GM19438 (cell line): ENCODE data around the gene E2F6.

Source experiments
- ATAC-seq: cut with Tn5 transposase; IDR thresholded peaks from one replicate; pipeline ENCODE4 v1.9.1; 2021; ENCODE audit warnings: low read depth; ENCODE audit not compliant: unreplicated experiment

Gene E2F6

DNA sequence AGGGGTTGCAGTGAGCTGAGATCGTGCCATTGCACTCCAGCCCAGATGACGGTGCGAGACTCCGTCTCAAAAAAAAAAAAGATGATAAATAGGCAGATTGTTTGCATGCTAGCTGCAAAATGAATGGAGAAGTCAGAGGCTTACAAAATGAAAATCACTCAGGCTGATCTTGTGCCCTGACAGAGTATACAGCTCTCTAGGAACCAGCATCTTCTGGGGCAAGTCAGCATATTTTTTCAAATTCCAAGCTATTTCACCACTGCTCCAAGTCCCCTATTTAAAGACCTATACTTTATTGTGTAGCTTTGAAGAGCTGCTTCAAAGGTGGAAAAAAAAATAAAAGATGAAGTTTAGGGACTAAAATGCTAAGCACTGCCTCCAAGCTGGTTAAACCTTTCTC is 6.1 kb downstream of the E2F6 start:
- ATAC-seq = no peak

- ATAC-seq = no peak
These were observed 7.2 kb downstream of the E2F6 start for GRCh38 chr2:11458753-11459152.

DNA sequence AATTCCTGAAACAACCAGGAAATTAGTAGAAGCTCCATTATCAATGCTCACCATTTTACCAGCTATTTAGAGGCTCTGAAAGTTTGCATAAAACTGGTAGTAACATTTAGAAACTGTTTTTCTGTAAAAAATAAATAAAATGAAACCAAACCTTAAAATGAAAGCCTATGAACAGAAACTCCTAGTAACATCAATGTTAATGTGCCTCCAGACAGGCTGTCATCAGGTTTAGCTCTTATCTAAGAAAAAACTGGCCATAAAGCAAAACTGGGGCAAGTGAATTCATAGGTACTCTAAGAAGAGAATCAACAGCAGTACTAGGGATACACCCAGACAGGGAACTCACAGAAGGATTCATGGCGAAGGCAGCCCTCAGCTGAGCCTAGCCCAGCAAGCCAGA is 8.0 kb downstream of the E2F6 start:
- no peak for ATAC-seq

- ATAC-seq = no peak
These were observed 9.7 kb downstream of the E2F6 start for GRCh38 chr2:11456251-11456650.

GRCh38 chr2:11454824-11455223 is 11.1 kb downstream of the E2F6 start:
- no peak for ATAC-seq

- ATAC-seq = no peak
These were observed 15.2 kb downstream of the E2F6 start for GRCh38 chr2:11450791-11451190.

DNA sequence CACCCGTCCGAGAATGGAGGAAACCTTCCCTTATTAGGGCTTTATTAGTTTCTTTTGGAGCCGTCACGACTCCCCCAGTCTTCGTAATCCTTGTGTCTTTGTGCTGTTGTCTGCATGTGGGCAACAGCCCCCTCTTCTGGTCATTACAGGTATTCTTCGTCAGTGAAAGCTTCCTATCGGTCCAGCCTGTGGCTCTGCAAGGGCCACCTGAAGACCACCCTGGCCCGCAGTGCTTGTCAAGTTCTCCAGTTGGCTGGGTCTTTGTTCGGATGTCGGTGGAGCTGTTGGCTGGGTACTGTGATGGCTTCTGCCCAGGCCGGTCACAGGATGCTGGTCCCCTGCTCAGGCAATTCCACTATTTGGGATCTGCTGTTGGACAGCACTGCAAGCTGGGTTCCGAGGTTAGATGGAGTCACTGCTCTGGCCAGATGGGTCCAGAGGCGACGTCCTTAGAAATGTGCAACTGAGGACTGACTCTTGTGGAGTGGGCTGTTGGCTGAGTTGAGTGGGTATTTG is 19.2 kb downstream of the E2F6 start:
- ATAC-seq = no peak

DNA sequence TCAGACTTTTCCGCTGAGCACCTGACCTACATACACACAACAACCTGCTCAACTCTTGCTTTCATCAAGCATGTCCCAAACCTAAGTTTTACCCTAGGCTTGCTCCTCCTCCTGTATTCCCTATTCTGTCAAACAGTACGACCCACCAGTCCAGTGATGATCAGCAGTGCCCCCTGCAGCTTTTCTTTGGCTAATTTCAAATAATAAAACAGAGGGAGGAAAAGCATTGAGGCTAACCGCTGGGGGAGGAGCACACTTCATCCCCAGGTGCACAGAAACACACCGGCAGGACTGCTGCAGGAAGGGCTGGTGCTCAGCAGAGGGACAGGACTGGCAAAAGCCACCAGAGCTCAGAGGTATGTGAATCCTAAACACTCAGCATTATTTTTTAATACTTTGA is 21.2 kb downstream of the E2F6 start:
- no peak for ATAC-seq

DNA sequence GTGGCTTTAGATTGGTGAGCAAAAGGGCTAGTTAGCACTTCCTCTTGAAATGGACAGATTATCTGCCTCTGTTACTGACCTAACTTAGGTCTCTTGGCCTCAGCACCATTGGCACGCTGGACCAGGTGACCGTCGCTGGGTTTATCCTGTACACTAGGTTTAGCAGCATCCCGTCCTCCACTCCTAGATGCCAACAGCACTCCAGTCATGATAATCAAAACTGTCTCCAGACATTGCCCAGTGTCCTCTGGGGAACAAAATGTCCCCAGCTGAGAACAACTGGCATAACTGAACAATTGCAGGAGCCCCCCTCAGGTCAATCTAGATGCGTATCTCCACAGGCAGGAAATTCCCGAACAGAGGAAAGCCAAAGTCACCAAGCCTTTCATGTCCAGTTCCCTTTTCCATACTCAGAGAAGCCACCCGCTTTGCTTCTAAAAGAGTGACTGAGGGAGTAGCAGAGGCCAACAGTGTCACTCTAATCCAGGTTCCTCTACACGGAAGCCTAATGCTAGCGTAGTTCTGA is 27.3 kb downstream of the E2F6 start:
- no peak for ATAC-seq

DNA sequence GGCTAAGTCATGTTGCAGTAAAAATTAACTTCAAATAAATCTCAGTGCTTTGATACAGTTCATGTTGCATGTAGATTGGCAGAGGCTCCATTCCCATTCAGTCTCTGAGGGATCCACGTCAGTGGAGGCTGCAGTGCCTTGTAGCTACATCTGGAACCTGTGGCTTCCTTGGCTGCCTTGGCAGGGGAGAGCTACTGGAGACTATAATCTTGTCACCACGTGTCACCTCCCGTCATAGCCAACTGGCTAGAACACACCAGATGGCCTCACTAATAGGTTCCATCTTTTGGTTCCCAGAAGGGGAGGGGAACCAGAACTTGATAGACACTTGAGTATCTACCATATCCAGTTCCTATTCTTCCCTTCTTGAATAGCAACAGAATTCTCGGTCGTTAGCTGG is 28.4 kb downstream of the E2F6 start:
- no peak for ATAC-seq

DNA sequence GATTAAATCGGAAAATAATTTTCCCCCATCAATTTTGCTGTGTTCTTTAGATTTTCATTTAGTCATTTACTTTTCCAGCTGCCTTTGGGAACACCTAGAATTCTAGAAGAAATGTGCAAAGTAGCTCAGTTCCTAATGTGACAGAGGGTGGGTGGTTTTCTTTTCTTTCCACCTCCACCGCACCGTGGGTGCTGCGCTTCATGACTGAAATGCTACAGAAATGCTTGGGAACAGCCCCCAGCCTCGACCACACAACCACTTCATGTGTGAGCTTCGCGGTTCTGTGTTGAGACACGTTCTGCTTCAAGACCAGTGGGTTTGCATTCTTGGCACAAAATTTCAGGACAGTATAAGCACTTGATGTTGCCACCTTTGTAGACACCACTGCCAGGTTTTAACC is 30.9 kb downstream of the E2F6 start:
- no peak for ATAC-seq

DNA sequence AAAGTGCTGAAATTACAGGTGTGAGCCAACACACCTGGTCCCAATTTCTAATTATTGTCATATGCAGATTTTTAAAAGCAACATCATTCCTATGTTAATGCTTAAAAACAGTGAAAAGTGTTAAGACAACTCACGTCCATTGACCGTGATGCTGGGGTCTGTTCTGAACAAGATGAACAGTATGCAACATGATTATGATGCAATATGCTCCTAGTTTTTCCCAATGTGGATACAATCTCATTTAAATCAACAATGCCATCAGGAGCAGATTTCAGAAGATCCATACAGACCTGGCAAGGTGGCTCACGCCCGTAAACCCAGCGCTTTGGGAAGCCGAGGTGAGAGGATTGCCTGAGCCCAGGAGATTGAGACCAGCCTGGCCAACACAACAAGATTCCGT is 31.5 kb downstream of the E2F6 start:
- no peak for ATAC-seq

DNA sequence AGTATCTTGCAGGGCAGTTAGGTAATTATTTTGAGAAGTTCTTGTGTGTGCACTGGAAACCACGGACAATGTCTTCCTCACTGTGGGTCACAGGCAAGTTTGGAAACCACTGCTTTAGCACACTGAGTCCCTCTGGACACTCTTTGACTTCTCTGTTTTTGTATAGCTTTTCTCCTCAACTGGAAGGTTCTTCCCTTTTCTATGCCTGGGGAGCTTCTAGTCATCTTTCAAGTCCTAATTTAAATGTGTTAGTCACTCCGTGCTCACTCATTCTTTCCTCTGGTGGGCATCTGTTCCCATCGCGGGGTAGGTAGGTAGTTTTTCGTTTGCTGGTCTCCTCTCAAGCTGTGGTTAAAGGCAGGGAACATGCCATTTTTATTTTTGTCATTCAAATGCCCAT is 32.1 kb downstream of the E2F6 start:
- no peak for ATAC-seq

GRCh38 chr2:11430729-11431128 is 35.2 kb downstream of the E2F6 start:
- no peak for ATAC-seq

DNA sequence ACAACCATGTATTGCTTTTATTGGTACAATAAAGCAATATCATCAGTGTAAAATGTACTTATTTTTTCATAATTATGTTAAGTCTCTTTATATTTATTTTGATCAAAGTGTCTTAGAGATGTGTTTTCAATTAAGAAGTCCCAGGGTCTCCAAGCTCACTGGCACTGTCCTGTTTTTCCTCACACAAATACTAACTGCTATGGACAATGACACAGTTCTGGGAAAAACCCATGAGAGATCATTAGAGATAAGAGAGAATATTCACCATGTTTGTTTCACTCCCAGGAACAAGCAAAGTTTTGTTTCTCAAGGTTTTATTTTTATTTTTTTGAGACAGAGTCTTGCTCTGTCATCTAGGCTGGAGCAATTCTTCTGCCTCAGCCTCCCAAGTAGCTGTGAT is 38.7 kb downstream of the E2F6 start:
- no peak for ATAC-seq

DNA sequence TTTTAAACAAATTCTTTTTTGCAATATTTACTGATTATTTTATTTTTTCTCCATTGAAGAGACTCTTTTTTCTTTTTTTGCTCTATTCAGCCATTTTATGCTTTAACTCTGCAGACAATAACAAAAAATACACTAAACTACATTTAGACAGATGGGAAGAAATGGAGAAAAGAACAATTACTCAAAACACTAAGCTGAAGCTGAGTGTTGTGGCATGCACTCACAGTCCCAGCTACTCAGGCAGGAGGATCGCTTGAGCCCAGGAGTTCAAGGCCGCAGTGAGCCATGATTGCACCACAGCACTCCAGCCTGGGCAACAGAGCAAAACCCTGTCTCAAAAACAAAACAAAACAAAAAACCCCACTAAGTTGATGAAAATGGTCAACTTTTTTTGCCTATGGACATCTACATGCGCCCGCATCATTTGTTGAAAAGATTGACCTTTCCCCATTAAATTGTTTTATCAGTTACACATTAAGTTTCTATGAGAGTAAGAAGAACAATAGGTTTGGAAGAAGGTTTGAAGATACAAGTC is 43.0 kb downstream of the E2F6 start:
- ATAC-seq = no peak

- ATAC-seq = no peak
These were observed 43.5 kb downstream of the E2F6 start for GRCh38 chr2:11422491-11422865.

- ATAC-seq = no peak
These were observed 44.0 kb downstream of the E2F6 start for GRCh38 chr2:11421863-11422490.

- no peak for ATAC-seq
These were observed 45.3 kb downstream of the E2F6 start for GRCh38 chr2:11420671-11421070.

- ATAC-seq = no peak
These were observed 45.8 kb downstream of the E2F6 start for GRCh38 chr2:11420190-11420589.

GRCh38 chr2:11419781-11420180 is 46.2 kb downstream of the E2F6 start:
- ATAC-seq = no peak

- ATAC-seq = no peak
These were observed 47.9 kb downstream of the E2F6 start for GRCh38 chr2:11417946-11418585.
